Natural killer cell (primary cell): Measurements from ENCODE around the gene FSHR. TPM values are rescaled to one million over a fixed set of nuclear protein-coding genes. Genes with fewer than 3 reads are reported as not detected.

Experiments used
- ATAC-seq, 3 donors: fragments of 150-1000 bp in 2 of 3; fragments of 200-7000 bp in 1 of 3; cut with Tn5 transposase; 1 replicate in 1 of 3; 2 replicates in 2 of 3; pipeline ENCODE4 v1.10.0; 2021; ENCODE audit warnings: mild to moderate bottlenecking in 2 of 3, moderate library complexity in 2 of 3
- DNase-seq, 2 donors: peaks; one replicate each; pipeline versions ENCODE4 v3.0.0 to v3.0.0-alpha.2; 2013 to 2021; ENCODE audit warnings: mixed read lengths in 1 of 2
- H3K27ac ChIP-seq: one replicate; pipeline ENCODE4 v1.5.1; 2013; ENCODE audit warnings: mild to moderate bottlenecking, low read length
- H3K27me3 ChIP-seq: one replicate; pipeline ENCODE4 v1.6.1; 2013; ENCODE audit warnings: low read length; ENCODE audit not compliant: control insufficient read depth, insufficient read depth
- H3K36me3 ChIP-seq: one replicate; pipeline ENCODE4 v1.6.1; 2013; ENCODE audit warnings: low read length; ENCODE audit not compliant: control insufficient read depth, insufficient read depth
- H3K4me1 ChIP-seq: one replicate; pipeline ENCODE4 v1.6.1; 2013; ENCODE audit warnings: low read length; ENCODE audit not compliant: control insufficient read depth, insufficient read depth
- H3K4me3 ChIP-seq: one replicate; pipeline ENCODE4 v1.5.1; 2013; ENCODE audit warnings: low read length
- H3K9me3 ChIP-seq: one replicate; pipeline ENCODE4 v1.6.1; 2013; ENCODE audit warnings: low read length; ENCODE audit not compliant: control insufficient read depth, insufficient read depth
- H3K27ac Mint-ChIP-seq, 2 donors: one replicate each; pipeline ENCODE4 v1.8.0; 2022; ENCODE audit warnings: mild to moderate bottlenecking in 2 of 2, mixed read lengths in 2 of 2, moderate library complexity in 1 of 2
- H3K27me3 Mint-ChIP-seq, 2 donors: one replicate each; pipeline ENCODE4 v1.8.0; 2022; ENCODE audit warnings: low read depth in 2 of 2, mixed read lengths in 2 of 2
- H3K36me3 Mint-ChIP-seq: one replicate; pipeline ENCODE4 v1.8.0; 2022; ENCODE audit warnings: mixed read lengths
- H3K4me1 Mint-ChIP-seq, 2 donors: one replicate each; pipeline ENCODE4 v1.8.0; 2022; ENCODE audit warnings: mixed read lengths in 2 of 2
- H3K4me3 Mint-ChIP-seq: one replicate; pipeline ENCODE4 v1.8.0; 2022; ENCODE audit warnings: mild to moderate bottlenecking, moderate library complexity, mixed read lengths
- H3K9me3 Mint-ChIP-seq, 2 donors: one replicate each; pipeline ENCODE4 v1.8.0; 2022; ENCODE audit warnings: mixed read lengths in 2 of 2
- WGBS: methylation state at CpG from one replicate; pipeline ENCODE4 v1.1.7; 2013; ENCODE audit warnings: missing lambda C conversion rate; ENCODE audit not compliant: insufficient coverage; 5-methylcytosine and 5-hydroxymethylcytosine counted together
- intact Hi-C: fragments of 100-400 bp; cut with micrococcal nuclease; formaldehyde crosslinking; loops from one replicate; pipeline ENCODE4 v1.14.2; 2022
- total RNA-seq, 4 donors: library from RNA; stranded (reverse); fragments of 120-200 nt in 1 of 4; gene quantifications; one replicate each; pipeline versions ENCODE4 v1.2.3 to v1.2.4, GENCODE V29; 2013 to 2022
- TF ChIP-seq, protein P1 (sequence below): fragments of 200-600 bp; IDR thresholded peaks from one replicate; pipeline ENCODE4 v1.8.0; 2022; ENCODE audit warnings: antibody characterized with exemption

Gene FSHR
- total RNA-seq, 3 donors from 2014 or later (not counting 1 experiment from before 2014, with no cell fraction given) = not detected

DNA sequence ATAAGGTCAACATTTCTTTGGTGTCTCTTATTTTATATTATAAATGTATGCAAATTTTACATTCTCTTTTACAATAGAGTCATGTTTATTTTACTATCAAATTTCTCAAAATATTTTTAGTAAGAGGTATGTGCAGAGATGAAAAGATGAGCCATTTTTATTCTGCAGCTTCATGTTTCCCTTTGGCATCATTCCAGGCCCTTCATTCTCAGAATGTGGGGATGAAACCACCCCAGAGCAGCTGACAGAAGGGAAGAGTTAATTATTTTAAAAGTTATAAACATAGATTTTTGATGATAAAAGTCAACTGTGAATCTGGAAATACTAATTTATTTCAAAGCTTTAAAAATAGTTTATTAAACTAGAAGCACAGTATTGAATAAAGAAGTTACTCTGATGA lies 12.8 kb upstream of the FSHR start:
- Histone ChIP-seq H3K27ac (no peak overlapping the region), H3K4me3 (no peak overlapping the region), H3K4me1 (no peaks in the 10 kb centered on the region), H3K9me3 (peaks cover 5% of the 10 kb centered on the region), H3K36me3 (no peaks in the 10 kb centered on the region), H3K27me3 (no peaks in the 10 kb centered on the region)
- intact Hi-C loops = no loop called here
- no peaks in the 10 kb centered on the region for H3K27me3 Mint-ChIP-seq
- peaks cover 6 to 9% of the 10 kb centered on the region in 2 donors for H3K9me3 Mint-ChIP-seq
- H3K27ac Mint-ChIP-seq = no peak overlapping the region
- H3K4me3 Mint-ChIP-seq = no peak overlapping the region
- TF ChIP-seq, protein P1, sequence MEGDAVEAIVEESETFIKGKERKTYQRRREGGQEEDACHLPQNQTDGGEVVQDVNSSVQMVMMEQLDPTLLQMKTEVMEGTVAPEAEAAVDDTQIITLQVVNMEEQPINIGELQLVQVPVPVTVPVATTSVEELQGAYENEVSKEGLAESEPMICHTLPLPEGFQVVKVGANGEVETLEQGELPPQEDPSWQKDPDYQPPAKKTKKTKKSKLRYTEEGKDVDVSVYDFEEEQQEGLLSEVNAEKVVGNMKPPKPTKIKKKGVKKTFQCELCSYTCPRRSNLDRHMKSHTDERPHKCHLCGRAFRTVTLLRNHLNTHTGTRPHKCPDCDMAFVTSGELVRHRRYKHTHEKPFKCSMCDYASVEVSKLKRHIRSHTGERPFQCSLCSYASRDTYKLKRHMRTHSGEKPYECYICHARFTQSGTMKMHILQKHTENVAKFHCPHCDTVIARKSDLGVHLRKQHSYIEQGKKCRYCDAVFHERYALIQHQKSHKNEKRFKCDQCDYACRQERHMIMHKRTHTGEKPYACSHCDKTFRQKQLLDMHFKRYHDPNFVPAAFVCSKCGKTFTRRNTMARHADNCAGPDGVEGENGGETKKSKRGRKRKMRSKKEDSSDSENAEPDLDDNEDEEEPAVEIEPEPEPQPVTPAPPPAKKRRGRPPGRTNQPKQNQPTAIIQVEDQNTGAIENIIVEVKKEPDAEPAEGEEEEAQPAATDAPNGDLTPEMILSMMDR = no peak
- ATAC-seq (no peak), DNase-seq (no peak)
- no peaks in the 10 kb centered on the region for H3K36me3 Mint-ChIP-seq
- no peaks in the 10 kb centered on the region for H3K4me1 Mint-ChIP-seq

DNA sequence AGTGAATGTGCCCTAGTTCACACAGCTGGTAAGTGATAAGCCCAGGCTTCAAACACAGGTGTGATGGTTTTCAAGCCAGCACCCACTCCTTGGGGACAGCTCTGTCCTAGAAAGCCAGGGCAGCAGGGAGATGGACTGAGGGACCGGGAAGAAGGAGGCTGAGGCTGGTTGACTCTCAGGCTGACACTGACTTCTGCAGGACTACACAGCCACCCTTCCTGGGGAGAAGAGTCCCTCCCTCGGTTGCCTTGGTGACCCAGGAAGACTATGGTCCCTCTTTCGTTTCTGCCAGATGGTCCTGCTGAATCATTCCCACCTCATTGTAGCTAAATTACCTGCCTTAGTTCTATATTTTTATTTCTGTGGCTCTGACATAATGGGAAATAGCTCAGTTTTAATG lies 11.3 kb upstream of the FSHR start:
- no peaks in the 10 kb centered on the region for H3K4me1 ChIP-seq
- Mint-ChIP-seq H3K27me3 (no peaks in the 10 kb centered on the region), H3K36me3 (no peaks in the 10 kb centered on the region), H3K4me3 (no peak overlapping the region), H3K4me1 (no peaks in the 10 kb centered on the region), H3K27ac (no peak overlapping the region), H3K9me3 (peaks cover 3 to 4% of the 10 kb centered on the region in 2 donors)
- H3K27ac ChIP-seq = no peak overlapping the region
- TF ChIP-seq, protein P1 = no peak
- ATAC-seq (no peak), DNase-seq (no peak)
- 57% methylated on average over 3 of the region's 3 CpGs for WGBS
- no peak overlapping the region for H3K4me3 ChIP-seq
- peaks cover 5% of the 10 kb centered on the region for H3K9me3 ChIP-seq
- H3K27me3 ChIP-seq = no peaks in the 10 kb centered on the region
- intact Hi-C loops = no loop called here
- H3K36me3 ChIP-seq = no peaks in the 10 kb centered on the region

DNA sequence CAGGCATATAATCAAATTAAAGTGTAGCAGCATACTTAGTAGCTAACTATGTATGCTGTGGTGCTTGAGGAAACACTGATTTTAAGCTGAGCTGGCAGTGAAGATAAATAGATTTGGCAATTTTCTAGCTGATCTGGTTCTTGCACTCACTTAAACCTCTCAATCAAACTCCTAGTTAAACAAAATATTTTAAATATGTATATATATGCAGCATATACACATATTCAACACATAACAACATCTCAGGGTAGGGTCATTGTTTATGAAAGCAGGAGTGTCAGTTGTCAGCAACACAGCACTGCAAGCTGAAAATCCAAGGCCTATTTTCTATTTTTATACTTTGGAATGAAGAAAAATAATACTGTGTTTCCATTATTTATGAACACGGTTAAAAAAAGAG lies 10.4 kb upstream of the FSHR start:
- no peaks in the 10 kb centered on the region for H3K36me3 ChIP-seq
- intact Hi-C loops = no loop called here
- TF ChIP-seq, protein P1 = no peak
- Mint-ChIP-seq H3K9me3 (peaks cover 3 to 8% of the 10 kb centered on the region in 2 donors), H3K27ac (no peak overlapping the region), H3K4me3 (no peak overlapping the region), H3K36me3 (no peaks in the 10 kb centered on the region), H3K4me1 (no peaks in the 10 kb centered on the region), H3K27me3 (no peaks in the 10 kb centered on the region)
- H3K4me1 ChIP-seq = no peaks in the 10 kb centered on the region
- no peak for DNase-seq
- no peaks in the 10 kb centered on the region for H3K27me3 ChIP-seq
- no peak for ATAC-seq
- WGBS = no CpG with 5 or more reads among the region's 1 CpG
- H3K27ac ChIP-seq = no peak overlapping the region
- no peaks in the 10 kb centered on the region for H3K9me3 ChIP-seq
- H3K4me3 ChIP-seq = no peak overlapping the region

DNA sequence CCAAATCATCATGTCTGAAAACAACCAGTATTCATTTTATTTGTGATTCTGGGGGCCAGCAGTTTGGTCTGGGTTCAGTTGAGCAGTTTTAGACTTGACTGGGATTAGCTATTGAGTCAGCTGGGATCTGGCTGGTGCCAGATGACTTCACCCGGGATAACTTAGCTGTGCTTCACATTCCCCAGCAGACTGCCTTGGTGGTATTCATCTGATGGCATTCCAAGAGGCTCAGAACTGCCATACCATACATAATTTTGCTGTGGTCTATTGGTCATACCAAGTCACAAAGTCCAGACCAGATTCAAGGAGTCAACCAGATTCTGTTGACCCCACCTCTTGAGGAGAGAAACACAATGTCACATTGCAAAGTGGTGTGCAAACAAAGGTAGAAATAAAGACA lies 7.8 kb upstream of the FSHR start:
- ATAC-seq (no peak), DNase-seq (no peak)
- Mint-ChIP-seq H3K27me3 (no peaks in the 10 kb centered on the region), H3K4me3 (no peak overlapping the region), H3K36me3 (no peaks in the 10 kb centered on the region), H3K4me1 (no peaks in the 10 kb centered on the region), H3K27ac (no peak overlapping the region), H3K9me3 (peaks cover 5 to 7% of the 10 kb centered on the region in 2 donors)
- intact Hi-C loops = no loop called here
- Histone ChIP-seq H3K4me3 (no peak overlapping the region), H3K27ac (no peak overlapping the region), H3K36me3 (no peaks in the 10 kb centered on the region), H3K27me3 (no peaks in the 10 kb centered on the region), H3K4me1 (no peaks in the 10 kb centered on the region), H3K9me3 (no peaks in the 10 kb centered on the region)
- 93% methylated on average over 1 of the region's 1 CpG for WGBS
- TF ChIP-seq, protein P1 = no peak
